ENCODE measurements around the gene KCNN3.

The KCNN3 gene

DNA sequence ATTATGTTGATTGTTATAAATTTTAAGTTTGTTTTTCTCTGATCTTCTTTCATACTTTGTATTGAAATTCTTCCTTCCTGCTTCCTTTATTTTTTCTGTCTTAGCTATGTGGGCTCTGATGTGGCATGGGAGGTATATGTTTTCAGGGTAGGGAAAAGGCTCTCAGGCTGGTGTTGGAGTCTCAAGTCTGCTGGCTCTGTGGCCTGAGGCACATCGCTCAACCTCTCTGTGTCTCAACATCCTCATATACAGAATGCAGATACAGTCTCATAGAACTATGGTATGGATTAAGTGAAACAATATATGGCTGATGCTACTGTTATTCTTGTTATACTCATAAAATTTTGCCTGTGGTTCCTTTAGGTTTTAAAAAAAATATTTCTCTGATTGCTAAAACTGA, 105.9 kb downstream of the KCNN3 start:
- Histone ChIP-seq H3K27me3 (ENCODE audit: control insufficient read depth, insufficient read depth, low read length) (peaks cover 24% of the 10 kb centered on the region), H3K4me3 (ENCODE audit: low read length) (no peak overlapping the region), H3K36me3 (ENCODE audit: control insufficient read depth, insufficient read depth, low read length) (no peaks in the 10 kb centered on the region), H3K9me3 (ENCODE audit: control insufficient read depth, low read length) (no peaks in the 10 kb centered on the region), H3K9ac (ENCODE audit: low read length) (no peak overlapping the region), H3K4me1 (ENCODE audit: control insufficient read depth, insufficient read depth, low read length) (peaks cover 5% of the 10 kb centered on the region)

DNA sequence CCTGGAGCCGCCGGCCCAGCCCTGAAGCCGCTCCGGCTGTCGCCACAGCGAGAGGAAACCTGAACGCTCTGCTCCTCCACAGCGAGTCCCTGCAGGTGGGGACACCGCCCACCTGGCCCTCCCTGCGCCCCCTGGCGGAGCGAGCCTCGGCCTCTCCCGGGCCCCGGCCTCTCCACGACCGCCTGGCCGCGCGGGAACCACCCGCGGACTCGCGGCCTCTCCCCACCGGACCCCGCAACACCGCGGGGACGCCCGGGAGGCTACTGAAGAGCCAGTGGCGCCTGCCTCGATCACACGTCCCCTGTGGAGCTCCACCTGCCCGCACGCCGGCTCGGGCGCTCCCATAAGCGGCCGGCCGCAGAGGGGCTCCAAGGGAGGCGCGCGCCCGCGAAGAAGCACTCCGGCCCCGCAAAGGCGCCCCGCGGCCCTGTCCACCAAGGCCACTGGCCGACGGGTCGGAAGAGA, 109.6 kb downstream of the KCNN3 start:
- Histone ChIP-seq H3K27me3 (ENCODE audit: control insufficient read depth, insufficient read depth, low read length) (peaks cover 26% of the 10 kb centered on the region), H3K9me3 (ENCODE audit: control insufficient read depth, low read length) (no peaks in the 10 kb centered on the region), H3K4me3 (ENCODE audit: low read length) (no peak overlapping the region), H3K4me1 (ENCODE audit: control insufficient read depth, insufficient read depth, low read length) (peaks cover 5% of the 10 kb centered on the region), H3K36me3 (ENCODE audit: control insufficient read depth, insufficient read depth, low read length) (no peaks in the 10 kb centered on the region), H3K9ac (ENCODE audit: low read length) (peak overlapping the region; percentile 50)

DNA sequence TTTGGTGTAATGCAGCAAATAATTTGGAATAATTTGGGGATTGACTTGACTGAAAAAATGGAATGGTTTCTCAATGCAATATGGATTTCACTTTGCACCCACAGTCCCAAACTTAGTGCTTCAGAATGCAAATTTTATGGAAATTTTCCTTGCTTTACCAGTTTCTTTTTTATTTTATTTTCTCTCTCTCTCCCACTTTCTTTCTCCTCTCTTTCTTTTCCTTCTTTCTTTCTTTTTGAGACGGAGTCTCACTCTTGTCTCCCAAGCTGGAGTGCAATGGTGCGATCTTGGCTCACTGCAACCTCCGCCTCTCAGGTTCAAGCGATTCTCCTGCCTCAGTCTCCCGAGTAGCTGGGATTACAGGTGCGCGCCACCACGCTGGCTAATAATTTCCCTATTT, 110.3 kb downstream of the KCNN3 start:
- no peak overlapping the region for H3K4me3 ChIP-seq (ENCODE audit: low read length)
- peaks cover 26% of the 10 kb centered on the region for H3K27me3 ChIP-seq (ENCODE audit: control insufficient read depth, insufficient read depth, low read length)
- no peaks in the 10 kb centered on the region for H3K9me3 ChIP-seq (ENCODE audit: control insufficient read depth, low read length)
- no peak overlapping the region for H3K9ac ChIP-seq (ENCODE audit: low read length)
- no peaks in the 10 kb centered on the region for H3K36me3 ChIP-seq (ENCODE audit: control insufficient read depth, insufficient read depth, low read length)
- peaks cover 5% of the 10 kb centered on the region for H3K4me1 ChIP-seq (ENCODE audit: control insufficient read depth, insufficient read depth, low read length)

DNA sequence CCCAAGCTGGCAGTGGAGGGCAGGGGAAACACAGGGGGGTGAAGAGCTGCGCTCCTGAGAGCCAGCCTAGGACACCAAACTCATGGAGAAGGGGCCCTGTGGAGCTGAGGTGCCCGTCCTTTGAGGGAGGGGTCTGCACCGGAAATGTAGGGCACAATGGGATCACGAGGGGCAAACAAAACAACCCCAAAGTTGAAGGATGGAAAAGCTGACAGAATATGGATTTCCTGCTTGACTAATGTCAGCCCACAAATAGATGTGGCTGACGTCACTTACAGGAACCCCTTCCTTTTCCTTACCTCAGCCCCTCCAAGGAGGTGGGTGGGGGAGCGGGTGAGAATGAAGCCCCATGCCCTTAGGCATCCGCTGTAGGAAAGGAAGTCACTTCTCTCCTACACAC, 110.9 kb downstream of the KCNN3 start:
- H3K27me3 ChIP-seq (ENCODE audit: control insufficient read depth, insufficient read depth, low read length), result peaks cover 26% of the 10 kb centered on the region
- H3K9me3 ChIP-seq (ENCODE audit: control insufficient read depth, low read length), result no peaks in the 10 kb centered on the region
- no peak overlapping the region for H3K9ac ChIP-seq (ENCODE audit: low read length)

DNA sequence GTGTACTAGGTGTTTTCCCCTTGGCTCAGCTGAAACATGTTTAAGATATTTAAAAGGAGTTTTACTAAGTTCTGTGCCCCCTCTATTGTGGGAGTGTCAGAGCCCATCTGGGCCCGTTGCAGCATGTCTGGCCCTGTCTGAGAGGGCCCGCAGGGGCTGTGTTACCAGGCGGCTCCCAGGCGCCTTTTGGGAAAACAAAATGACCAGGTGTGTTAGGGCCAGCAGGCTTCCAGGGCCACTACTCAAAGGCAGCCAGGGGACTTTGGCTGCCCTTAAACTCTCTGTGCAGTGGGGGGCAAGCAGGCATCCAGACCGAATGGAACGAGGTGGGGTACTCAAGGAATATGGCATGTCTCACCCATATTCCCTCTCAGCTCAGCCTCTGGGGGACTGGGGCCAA, 111.7 kb downstream of the KCNN3 start:
- H3K9ac ChIP-seq (ENCODE audit: low read length), result no peak overlapping the region
- peaks cover 5% of the 10 kb centered on the region for H3K4me1 ChIP-seq (ENCODE audit: control insufficient read depth, insufficient read depth, low read length)
- no peaks in the 10 kb centered on the region for H3K9me3 ChIP-seq (ENCODE audit: control insufficient read depth, low read length)
- no peak overlapping the region for H3K4me3 ChIP-seq (ENCODE audit: low read length)
- H3K27me3 ChIP-seq (ENCODE audit: control insufficient read depth, insufficient read depth, low read length), result peaks cover 25% of the 10 kb centered on the region
- H3K36me3 ChIP-seq (ENCODE audit: control insufficient read depth, insufficient read depth, low read length), result no peaks in the 10 kb centered on the region

More for the DNA sequence above, 110.9 kb downstream of the KCNN3 start:
- Histone ChIP-seq H3K4me1 (ENCODE audit: control insufficient read depth, insufficient read depth, low read length) (peaks cover 5% of the 10 kb centered on the region), H3K4me3 (ENCODE audit: low read length) (no peak overlapping the region), H3K36me3 (ENCODE audit: control insufficient read depth, insufficient read depth, low read length) (no peaks in the 10 kb centered on the region)

DNA sequence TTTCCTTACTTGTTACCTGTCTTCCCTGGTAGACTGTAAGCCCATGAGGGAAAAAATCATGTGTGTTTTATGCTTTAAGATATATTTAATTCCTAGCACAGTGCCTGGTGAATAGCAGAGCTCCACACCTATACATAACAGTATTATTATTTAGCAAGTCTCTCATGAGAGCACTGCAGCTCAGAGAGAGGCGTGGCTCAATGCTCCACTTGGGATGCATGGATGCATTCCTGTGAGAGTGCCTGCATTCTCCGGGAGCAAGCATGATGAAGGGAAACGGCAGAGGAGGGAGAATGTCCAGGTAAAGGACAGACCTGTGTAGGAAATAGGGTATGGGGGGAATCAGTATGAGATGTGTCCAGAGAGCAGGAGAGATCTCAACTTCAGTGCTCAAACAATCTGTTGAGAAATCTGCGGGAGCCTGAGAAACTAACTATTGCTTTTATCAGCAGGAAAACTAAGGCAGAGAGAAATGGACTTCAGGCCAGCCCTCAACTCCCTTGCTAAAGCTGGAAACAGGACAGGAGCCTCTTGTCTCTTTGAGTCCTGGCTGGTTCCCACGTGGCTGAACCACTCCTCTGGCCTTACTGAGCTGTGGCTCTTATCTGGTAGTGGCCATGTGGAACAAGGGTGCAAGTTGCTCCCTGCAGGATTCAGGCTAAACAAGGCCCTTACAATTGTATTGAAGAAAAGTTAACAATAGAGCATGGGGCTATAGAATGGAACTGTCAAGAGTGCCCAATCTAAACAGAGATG, 113.1 kb downstream of the KCNN3 start:
- H3K4me3 ChIP-seq (ENCODE audit: low read length), result no peak overlapping the region
- no peak overlapping the region for H3K9ac ChIP-seq (ENCODE audit: low read length)
- H3K27me3 ChIP-seq (ENCODE audit: control insufficient read depth, insufficient read depth, low read length), result peaks cover 19% of the 10 kb centered on the region
- no peaks in the 10 kb centered on the region for H3K9me3 ChIP-seq (ENCODE audit: control insufficient read depth, low read length)
- H3K36me3 ChIP-seq (ENCODE audit: control insufficient read depth, insufficient read depth, low read length), result no peaks in the 10 kb centered on the region
- peaks cover 5% of the 10 kb centered on the region for H3K4me1 ChIP-seq (ENCODE audit: control insufficient read depth, insufficient read depth, low read length)

DNA sequence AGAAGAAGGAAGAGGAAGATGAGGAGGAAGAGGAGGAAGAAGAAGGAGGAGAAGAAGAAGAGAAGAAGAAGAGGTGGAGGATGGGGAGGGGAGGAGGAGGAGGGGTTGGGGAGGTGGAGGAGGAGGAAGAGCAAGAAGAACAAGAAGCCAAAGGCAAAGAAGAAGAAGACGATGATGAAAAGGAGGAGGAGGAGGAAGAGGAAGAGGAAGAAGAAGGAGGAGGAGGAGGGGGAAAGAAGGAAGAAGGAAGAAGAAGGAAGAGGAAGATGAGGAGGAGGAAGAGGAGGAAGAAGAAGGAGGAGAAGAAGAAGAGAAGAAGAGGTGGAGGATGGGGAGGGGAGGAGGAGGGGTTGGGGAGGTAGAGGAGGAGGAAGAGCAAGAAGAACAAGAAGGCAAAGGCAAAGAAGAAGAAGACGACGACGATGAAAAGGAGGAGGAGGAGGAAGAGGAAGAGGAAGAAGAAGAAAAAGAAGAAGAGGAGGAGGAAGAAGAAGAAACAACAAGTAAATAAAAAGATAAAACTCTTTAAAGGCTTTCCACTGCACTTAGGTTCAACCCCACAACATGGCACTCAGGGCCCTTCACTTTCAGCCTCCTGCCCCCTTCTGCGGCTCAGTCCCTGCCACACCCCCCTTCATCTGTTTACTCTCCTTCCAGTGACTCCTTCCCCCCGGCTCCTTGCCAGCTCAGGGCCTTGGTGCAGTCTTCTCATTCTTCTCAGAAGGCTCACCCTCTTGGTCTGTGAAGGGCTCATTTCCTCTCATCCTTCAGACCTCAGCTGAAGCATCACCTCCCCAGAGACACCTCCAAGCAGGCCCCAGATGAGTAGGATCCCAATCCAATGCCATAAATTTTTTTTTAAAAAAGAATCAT, 114.0 kb downstream of the KCNN3 start:
- Histone ChIP-seq H3K27me3 (ENCODE audit: control insufficient read depth, insufficient read depth, low read length) (peaks cover 18% of the 10 kb centered on the region), H3K4me1 (ENCODE audit: control insufficient read depth, insufficient read depth, low read length) (peaks cover 5% of the 10 kb centered on the region), H3K9me3 (ENCODE audit: control insufficient read depth, low read length) (no peaks in the 10 kb centered on the region), H3K36me3 (ENCODE audit: control insufficient read depth, insufficient read depth, low read length) (no peaks in the 10 kb centered on the region), H3K9ac (ENCODE audit: low read length) (no peak overlapping the region), H3K4me3 (ENCODE audit: low read length) (no peak overlapping the region)

DNA sequence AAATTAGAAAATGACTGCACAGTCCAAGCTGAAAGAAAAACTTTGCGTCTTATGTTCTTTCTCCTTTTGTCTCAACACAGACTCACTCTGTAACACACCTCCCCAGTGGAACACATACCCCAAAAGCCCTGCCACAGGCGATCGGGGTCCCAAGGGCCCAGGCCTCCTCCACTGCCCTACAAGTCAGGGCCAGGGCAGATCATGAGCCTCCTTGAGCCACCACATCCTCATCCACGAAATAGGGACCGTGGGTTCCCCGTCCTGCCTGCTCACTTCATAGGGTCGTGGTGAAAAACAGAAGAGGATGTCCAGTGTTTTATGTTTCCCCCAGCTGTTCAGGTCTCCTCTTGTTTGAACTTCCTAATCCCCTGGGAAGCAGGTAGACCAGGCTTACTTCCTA, 116.7 kb downstream of the KCNN3 start:
- Histone ChIP-seq H3K27me3 (ENCODE audit: control insufficient read depth, insufficient read depth, low read length) (peaks cover 19% of the 10 kb centered on the region), H3K36me3 (ENCODE audit: control insufficient read depth, insufficient read depth, low read length) (no peaks in the 10 kb centered on the region)

DNA sequence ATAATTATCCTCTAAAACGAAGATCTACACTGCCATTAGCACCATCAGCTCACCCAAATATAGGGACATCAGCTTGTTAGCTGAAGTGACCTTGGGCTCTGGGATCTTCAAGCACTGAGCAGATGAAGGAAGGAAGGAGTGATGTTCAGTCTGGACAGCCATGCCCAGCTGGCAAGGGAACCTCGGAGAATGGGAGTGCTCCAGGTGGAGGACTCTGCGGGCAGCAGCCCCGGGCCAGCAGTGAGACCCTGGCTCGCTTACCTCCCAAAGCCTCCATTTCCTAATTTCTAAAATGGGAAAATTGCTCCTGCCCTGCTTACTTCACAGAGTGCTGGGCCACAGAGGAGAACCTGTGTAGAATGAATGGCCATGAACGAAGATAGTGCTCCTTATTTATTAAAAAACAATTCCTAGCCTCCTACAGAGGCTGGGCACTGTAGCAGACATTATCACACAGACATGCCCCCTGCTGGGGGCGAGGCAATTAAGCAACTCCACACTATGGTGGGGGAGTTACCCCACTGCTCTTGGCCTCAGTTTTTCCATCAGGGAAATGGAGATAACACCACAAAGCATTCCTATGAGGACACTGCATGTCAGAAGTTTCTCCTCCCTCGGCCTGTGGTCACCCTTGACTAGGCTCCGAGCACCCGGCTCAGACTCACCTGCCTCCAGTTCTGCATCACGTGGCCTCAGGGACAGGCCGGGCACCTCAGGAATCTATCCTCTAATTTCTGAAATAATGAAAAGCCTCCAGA, 117.6 kb downstream of the KCNN3 start:
- H3K9ac ChIP-seq (ENCODE audit: low read length), result no peak overlapping the region
- H3K36me3 ChIP-seq (ENCODE audit: control insufficient read depth, insufficient read depth, low read length), result no peaks in the 10 kb centered on the region
- H3K27me3 ChIP-seq (ENCODE audit: control insufficient read depth, insufficient read depth, low read length), result peaks cover 29% of the 10 kb centered on the region
- H3K9me3 ChIP-seq (ENCODE audit: control insufficient read depth, low read length), result no peaks in the 10 kb centered on the region
- H3K4me1 ChIP-seq (ENCODE audit: control insufficient read depth, insufficient read depth, low read length), result peaks cover 5% of the 10 kb centered on the region
- no peak overlapping the region for H3K4me3 ChIP-seq (ENCODE audit: low read length)

More for the DNA sequence above, 116.7 kb downstream of the KCNN3 start:
- Histone ChIP-seq H3K9me3 (ENCODE audit: control insufficient read depth, low read length) (no peaks in the 10 kb centered on the region), H3K4me3 (ENCODE audit: low read length) (no peak overlapping the region), H3K9ac (ENCODE audit: low read length) (no peak overlapping the region), H3K4me1 (ENCODE audit: control insufficient read depth, insufficient read depth, low read length) (no peaks in the 10 kb centered on the region)

DNA sequence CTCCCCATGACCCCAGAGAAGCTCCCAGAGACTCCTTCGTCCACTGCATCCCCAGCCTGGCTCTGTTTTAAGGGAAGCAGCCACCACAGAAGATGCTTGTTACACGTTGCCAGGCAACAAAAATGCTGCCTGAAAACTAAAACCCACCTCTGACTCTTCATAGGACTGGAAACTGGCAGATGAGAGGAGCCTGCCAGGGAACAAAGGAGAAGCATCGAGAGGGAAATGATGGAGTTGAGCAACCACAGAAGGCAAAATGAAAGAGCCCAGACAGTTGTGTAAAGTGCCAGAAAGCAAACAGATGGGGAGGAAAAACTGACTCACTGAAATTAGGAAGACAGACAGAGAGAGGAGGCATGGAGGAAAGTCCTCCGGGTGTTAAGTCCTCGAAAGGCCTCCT, 118.4 kb downstream of the KCNN3 start:
- Histone ChIP-seq H3K4me3 (ENCODE audit: low read length) (no peak overlapping the region), H3K36me3 (ENCODE audit: control insufficient read depth, insufficient read depth, low read length) (no peaks in the 10 kb centered on the region), H3K9me3 (ENCODE audit: control insufficient read depth, low read length) (no peaks in the 10 kb centered on the region), H3K4me1 (ENCODE audit: control insufficient read depth, insufficient read depth, low read length) (peaks cover 5% of the 10 kb centered on the region), H3K27me3 (ENCODE audit: control insufficient read depth, insufficient read depth, low read length) (peaks cover 36% of the 10 kb centered on the region), H3K9ac (ENCODE audit: low read length) (no peak overlapping the region)

DNA sequence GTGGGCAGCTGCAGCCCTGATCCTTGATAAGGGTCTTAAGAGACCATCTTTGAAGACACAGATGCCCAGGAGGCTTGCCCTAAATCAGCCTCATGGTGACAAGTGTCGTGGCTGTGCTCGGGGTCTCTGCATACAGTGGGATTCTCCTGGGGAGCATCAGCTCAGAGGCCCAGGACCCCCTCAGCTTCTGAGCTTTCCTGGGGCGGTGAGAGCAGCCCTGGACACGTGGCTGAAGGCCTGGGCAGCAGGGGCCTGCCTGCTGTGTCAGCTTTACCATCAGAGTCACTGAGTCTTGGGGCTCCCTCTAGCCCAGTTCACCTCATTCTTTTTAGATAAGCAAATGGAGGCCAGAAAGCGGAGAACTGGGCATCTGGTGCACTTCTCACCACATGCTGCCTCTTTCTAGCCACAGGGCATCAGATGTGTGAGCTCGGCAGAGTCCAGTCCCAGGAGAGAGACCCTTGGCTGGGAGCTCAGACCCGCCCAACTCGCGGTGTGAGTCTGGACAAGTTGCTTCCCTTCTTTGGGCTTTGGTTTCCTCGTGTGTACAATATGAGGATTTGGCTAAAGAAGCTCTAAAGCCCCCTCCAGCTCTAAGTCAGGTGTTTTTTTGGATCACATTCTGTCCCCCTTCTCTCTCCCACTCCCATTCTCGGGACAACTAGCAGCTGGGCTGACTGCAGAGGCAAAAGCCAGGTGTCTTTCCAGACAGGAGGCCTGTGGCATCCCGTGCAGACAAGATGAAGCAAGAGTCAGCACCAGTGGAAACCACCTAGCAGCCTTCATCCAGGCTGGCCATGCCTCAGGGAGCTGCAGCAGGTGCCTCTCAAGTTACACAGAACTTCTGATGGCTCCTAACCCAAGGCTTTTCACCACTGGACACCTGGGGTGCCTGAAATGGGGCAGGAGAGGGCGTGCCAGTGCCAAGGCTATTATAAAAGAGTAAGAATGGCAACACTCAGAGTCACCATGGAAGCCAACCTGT, 119.1 kb downstream of the KCNN3 start:
- no peak overlapping the region for H3K4me3 ChIP-seq (ENCODE audit: low read length)
- no peaks in the 10 kb centered on the region for H3K9me3 ChIP-seq (ENCODE audit: control insufficient read depth, low read length)
- no peak overlapping the region for H3K9ac ChIP-seq (ENCODE audit: low read length)
- H3K4me1 ChIP-seq (ENCODE audit: control insufficient read depth, insufficient read depth, low read length), result peaks cover 5% of the 10 kb centered on the region
- no peaks in the 10 kb centered on the region for H3K36me3 ChIP-seq (ENCODE audit: control insufficient read depth, insufficient read depth, low read length)
- H3K27me3 ChIP-seq (ENCODE audit: control insufficient read depth, insufficient read depth, low read length), result peaks cover 39% of the 10 kb centered on the region

Measured in mucosa of stomach (tissue), 1 donor.